SU-DHL-6 (cell line): Measurements from ENCODE around the gene FPGT.
A peak's percentile ranks its signal among the peaks of the same experiment; 100 is the strongest.

ENCODE experiments used
- H2AFZ ChIP-seq: fragments of 200-600 bp; sonication (generic); 2 replicates; pipeline ENCODE4 v1.6.1; 2014; ENCODE audit warnings: low read depth, mild to moderate bottlenecking, moderate library complexity, mixed read lengths, antibody characterized with exemption, low read length; ENCODE audit not compliant: severe bottlenecking
- H3F3A ChIP-seq: fragments of 200-600 bp; shearing (Covaris generic); 2 replicates; pipeline ENCODE4 v1.6.0; 2016; ENCODE audit warnings: antibody characterized with exemption, mild to moderate bottlenecking; ENCODE audit not compliant: insufficient read depth
- H3K27ac ChIP-seq: fragments of 200-600 bp; sonication (generic); 2 replicates; pipeline ENCODE4 v1.5.1; 2016; ENCODE audit warnings: low read depth, mild to moderate bottlenecking, low read length, moderate library complexity, mixed read lengths
- H3K27me3 ChIP-seq: fragments of 200-600 bp; sonication (generic), shearing (Covaris generic); 2 replicates; pipeline ENCODE4 v1.6.0; 2014; ENCODE audit warnings: mild to moderate bottlenecking, low read length
- H3K36me3 ChIP-seq: fragments of 200-600 bp; sonication (generic); 2 replicates; pipeline ENCODE4 v1.6.1; 2014; ENCODE audit warnings: mild to moderate bottlenecking, low read length, mixed read lengths
- H3K4me2 ChIP-seq: fragments of 300-600, 200-600 bp; shearing (Covaris generic), sonication (generic); 2 replicates; pipeline ENCODE4 v1.6.0; 2014; ENCODE audit warnings: low read length, low read depth, mild to moderate bottlenecking; ENCODE audit not compliant: poor library complexity, severe bottlenecking
- H3K4me3 ChIP-seq: fragments of 200-600 bp; sonication (generic); 2 replicates; pipeline ENCODE4 v1.5.1; 2014; ENCODE audit warnings: antibody characterized with exemption, low read length, mild to moderate bottlenecking, mixed read lengths; ENCODE audit not compliant: insufficient read depth, poor library complexity, severe bottlenecking
- H3K79me2 ChIP-seq: fragments of 200-600 bp; sonication (generic); 2 replicates; pipeline ENCODE4 v1.6.1; 2014; ENCODE audit warnings: mild to moderate bottlenecking, low read length, moderate library complexity; ENCODE audit not compliant: insufficient read depth
- H3K9ac ChIP-seq: fragments of 200-600 bp; sonication (generic); 2 replicates; pipeline ENCODE4 v1.7.0; 2014; ENCODE audit warnings: mild to moderate bottlenecking, low read length
- H3K9me2 ChIP-seq: fragments of 200-600 bp; sonication (generic); replicated peaks from 2 replicates; pipeline ENCODE4 v1.6.1; 2014; ENCODE audit warnings: low read length; ENCODE audit not compliant: insufficient read depth
- H3K9me3 ChIP-seq: fragments of 200-600 bp; sonication (generic); 2 replicates; pipeline ENCODE4 v1.6.1; 2014; ENCODE audit warnings: low read length, mixed read lengths; ENCODE audit not compliant: insufficient read depth
- H4K20me1 ChIP-seq: fragments of 200-600 bp; sonication (generic); 2 replicates; pipeline ENCODE4 v1.6.1; 2014; ENCODE audit warnings: low read depth, mild to moderate bottlenecking, antibody characterized with exemption, low read length, moderate library complexity, mixed read lengths
- EZH2phosphoT487 ChIP-seq: fragments of 200-600 bp; sonication (generic), shearing (Covaris generic); conservative IDR thresholded peaks from 2 replicates; pipeline ENCODE4 v1.6.1; 2018; ENCODE audit warnings: mild to moderate bottlenecking, antibody characterized with exemption, low read length, moderate library complexity, mixed read lengths
- TF ChIP-seq, protein P1 (sequence below): fragments of 200-600 bp; sonication (generic); IDR thresholded peaks from one replicate; pipeline ENCODE4 v1.5.1; 2017; ENCODE audit warnings: antibody characterized with exemption, mild to moderate bottlenecking, low read length, moderate library complexity; ENCODE audit not compliant: insufficient read depth, poor library complexity, severe bottlenecking

The FPGT gene

DNA sequence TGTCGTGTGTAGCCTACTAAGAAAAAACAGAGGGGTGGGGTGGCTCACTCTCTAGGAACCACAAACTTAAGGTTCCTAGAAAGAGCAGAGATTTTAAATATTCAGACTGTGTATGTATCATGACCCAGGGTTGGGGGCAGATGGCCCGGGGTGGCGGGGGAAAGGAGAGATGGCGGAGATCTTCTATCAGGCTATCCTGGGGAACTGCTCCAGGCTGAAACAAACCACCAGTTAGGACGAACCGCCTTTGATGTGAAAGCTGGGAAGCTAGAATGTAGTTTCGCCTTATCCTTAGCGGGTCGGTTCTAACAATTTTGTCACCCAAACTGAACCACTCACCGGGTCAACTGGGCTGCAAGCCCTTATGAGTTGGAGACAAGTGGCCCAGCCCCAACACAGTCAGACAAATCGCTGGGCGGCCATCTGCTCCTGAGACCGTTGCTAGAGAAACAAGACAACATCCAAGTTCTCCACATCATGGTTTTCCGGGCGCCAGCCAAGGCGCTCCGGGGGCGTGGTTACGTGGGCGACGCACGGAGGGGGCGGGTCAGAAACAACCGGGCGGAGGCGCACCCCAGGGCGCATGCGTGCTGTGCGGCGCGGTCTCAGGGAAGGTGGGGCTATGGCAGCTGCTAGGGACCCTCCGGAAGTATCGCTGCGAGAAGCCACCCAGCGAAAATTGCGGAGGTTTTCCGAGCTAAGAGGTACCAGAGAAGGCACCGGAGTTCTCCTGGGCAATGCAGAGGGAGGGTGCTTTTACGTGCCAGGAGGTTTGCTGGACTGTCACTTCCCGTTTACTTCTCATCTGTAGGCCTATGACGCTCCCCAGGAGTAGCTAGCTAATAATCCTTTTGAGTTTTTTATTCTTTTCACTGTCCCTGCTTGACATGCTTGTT lies at the start of gene FPGT, which contains the start of gene LRRIQ3:
TSS of gene FPGT (plus strand) at position 586 of the 896 bp plus-strand sequence. CDS start at position 623, 37 bp downstream.
TSS of gene LRRIQ3 (minus strand) at position 520 of the 896 bp plus-strand sequence. CDS start 14,492 bp downstream, outside the sequence.
- no peaks in the 10 kb centered on the region for H3K9me2 ChIP-seq
- no peak for TF ChIP-seq EZH2phosphoT487
- TF ChIP-seq, protein P1, sequence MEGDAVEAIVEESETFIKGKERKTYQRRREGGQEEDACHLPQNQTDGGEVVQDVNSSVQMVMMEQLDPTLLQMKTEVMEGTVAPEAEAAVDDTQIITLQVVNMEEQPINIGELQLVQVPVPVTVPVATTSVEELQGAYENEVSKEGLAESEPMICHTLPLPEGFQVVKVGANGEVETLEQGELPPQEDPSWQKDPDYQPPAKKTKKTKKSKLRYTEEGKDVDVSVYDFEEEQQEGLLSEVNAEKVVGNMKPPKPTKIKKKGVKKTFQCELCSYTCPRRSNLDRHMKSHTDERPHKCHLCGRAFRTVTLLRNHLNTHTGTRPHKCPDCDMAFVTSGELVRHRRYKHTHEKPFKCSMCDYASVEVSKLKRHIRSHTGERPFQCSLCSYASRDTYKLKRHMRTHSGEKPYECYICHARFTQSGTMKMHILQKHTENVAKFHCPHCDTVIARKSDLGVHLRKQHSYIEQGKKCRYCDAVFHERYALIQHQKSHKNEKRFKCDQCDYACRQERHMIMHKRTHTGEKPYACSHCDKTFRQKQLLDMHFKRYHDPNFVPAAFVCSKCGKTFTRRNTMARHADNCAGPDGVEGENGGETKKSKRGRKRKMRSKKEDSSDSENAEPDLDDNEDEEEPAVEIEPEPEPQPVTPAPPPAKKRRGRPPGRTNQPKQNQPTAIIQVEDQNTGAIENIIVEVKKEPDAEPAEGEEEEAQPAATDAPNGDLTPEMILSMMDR, result no peak
- H3K4me3 ChIP-seq, result peak within 1 kb of the TSS; percentile 73
- no peaks in the 10 kb centered on the region for H3K27me3 ChIP-seq
- no peaks in the 10 kb centered on the region; the same call in 1 of the 2 replicates for H3F3A ChIP-seq
- peak within 1 kb of the TSS; percentile 65 for H3K9ac ChIP-seq
- no peaks in the 10 kb centered on the region for H3K36me3 ChIP-seq
- H3K27ac ChIP-seq, result peak within 1 kb of the TSS; percentile 66
- peak within 1 kb of the TSS; percentile 78 for H3K4me2 ChIP-seq
- no peaks in the 10 kb centered on the region for H4K20me1 ChIP-seq
- no peaks in the 10 kb centered on the region for H3K9me3 ChIP-seq
- H2AFZ ChIP-seq, result peak within 1 kb of the TSS; percentile 90
- no peaks in the 10 kb centered on the region for H3K79me2 ChIP-seq

DNA sequence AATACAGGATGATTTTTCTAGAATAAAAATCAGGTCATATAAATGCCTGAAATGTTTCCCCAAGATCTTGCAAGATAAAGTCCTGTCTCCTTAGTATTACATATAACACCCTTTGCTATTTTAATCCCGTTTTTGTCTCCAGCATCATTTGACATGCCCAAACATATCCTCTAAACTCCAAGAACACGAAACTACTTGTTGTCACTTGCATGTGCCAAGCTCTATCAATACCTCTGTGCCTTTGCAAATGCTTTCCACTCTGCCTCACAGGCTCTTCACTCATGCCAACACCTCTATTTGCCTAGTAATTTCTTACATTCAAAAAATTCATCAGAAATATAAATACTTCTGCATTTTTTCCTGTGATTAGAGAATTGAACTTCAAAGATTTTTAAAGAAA lies 38.0 kb upstream of the FPGT start:
- no peaks in the 10 kb centered on the region for H4K20me1 ChIP-seq
- H3K79me2 ChIP-seq, result no peaks in the 10 kb centered on the region
- H3K4me3 ChIP-seq, result no peak overlapping the region
- no peak overlapping the region for H2AFZ ChIP-seq
- no peak overlapping the region for H3K9ac ChIP-seq
- H3K9me2 ChIP-seq, result no peaks in the 10 kb centered on the region
- no peaks in the 10 kb centered on the region for H3F3A ChIP-seq
- no peaks in the 10 kb centered on the region for H3K36me3 ChIP-seq
- no peaks in the 10 kb centered on the region for H3K9me3 ChIP-seq
- H3K27me3 ChIP-seq, result no peaks in the 10 kb centered on the region
- H3K4me2 ChIP-seq, result no peak overlapping the region
- H3K27ac ChIP-seq, result no peak overlapping the region
- TF ChIP-seq EZH2phosphoT487, result no peak
- TF ChIP-seq, protein P1, result no peak

DNA sequence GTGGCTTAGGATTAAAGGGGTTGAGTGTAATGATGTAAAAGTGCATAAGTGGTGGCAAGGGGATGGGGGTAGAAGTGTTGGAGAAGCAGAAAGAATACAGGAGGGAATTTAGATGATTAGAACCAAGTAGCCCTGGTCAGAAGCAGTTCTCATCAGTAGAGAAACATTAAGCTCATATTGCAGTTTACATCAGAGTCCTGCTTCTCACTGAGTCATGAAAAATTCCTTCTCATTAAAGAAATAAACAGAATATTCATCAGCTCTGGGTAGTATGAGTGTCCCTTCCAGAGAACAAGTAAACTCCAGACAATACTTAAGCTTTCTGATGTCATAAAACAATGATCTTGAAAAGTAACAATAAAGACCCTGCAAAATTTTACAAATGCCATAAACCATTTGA lies 36.5 kb upstream of the FPGT start:
- no peaks in the 10 kb centered on the region for H3K79me2 ChIP-seq
- H3K36me3 ChIP-seq, result no peaks in the 10 kb centered on the region
- no peaks in the 10 kb centered on the region for H3K9me3 ChIP-seq
- H3F3A ChIP-seq, result no peaks in the 10 kb centered on the region
- H2AFZ ChIP-seq, result no peak overlapping the region
- H3K27me3 ChIP-seq, result no peaks in the 10 kb centered on the region
- no peak overlapping the region for H3K27ac ChIP-seq
- H3K9me2 ChIP-seq, result no peaks in the 10 kb centered on the region
- TF ChIP-seq, protein P1, result no peak
- TF ChIP-seq EZH2phosphoT487, result no peak
- no peak overlapping the region for H3K4me2 ChIP-seq
- no peak overlapping the region for H3K4me3 ChIP-seq
- no peak overlapping the region for H3K9ac ChIP-seq
- H4K20me1 ChIP-seq, result no peaks in the 10 kb centered on the region
